GM19467 (cell line): ENCODE results near the gene MBNL2.
"Not testable (repeated sequence)": the region's sequence is repeated elsewhere in the genome, so short reads cannot be mapped to it uniquely, and the experiment has no call there.

Experiments
- ATAC-seq: cut with Tn5 transposase; IDR thresholded peaks from one replicate; pipeline ENCODE4 v1.9.1; 2021; ENCODE audit warnings: mild to moderate bottlenecking, moderate library complexity; ENCODE audit not compliant: unreplicated experiment

MBNL2 gene

DNA sequence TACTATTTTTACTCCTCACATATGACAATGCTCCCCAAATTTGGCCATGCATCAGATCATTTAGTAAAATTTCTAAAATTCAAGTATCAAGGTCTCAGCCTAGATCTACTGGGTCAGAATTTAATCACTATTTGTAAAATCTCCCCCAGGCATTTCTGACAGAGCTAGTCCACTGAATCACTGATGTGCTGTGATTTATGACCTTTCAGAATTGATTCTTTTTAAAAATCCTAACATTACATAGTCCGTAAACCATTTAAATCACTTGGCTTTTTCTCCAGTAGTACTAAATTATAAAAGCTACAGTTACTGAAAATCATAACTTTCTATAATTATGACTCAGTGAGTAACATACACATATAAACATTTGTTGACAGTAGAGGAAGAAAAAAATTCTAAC lies 119.0 kb downstream of the MBNL2 start:
- ATAC-seq: no peak

DNA sequence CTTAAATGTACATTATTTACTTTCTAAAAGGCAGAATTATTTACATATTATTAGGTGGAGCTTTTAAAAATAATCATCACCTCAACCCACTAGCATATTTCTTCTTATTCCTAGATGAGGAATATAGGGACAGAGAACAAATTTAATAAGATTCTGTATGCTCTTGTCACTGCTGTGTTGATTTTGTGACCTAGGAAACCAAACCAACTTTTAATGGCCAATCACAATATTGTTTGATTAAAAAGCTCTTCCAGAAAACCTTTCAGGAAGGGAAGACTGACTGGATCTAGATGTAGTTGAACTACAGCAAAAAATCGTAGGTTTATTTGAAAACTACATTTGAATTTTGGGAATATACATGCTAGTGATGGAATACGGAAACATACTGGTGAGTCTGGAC lies 120.0 kb downstream of the MBNL2 start:
- ATAC-seq: no peak

DNA sequence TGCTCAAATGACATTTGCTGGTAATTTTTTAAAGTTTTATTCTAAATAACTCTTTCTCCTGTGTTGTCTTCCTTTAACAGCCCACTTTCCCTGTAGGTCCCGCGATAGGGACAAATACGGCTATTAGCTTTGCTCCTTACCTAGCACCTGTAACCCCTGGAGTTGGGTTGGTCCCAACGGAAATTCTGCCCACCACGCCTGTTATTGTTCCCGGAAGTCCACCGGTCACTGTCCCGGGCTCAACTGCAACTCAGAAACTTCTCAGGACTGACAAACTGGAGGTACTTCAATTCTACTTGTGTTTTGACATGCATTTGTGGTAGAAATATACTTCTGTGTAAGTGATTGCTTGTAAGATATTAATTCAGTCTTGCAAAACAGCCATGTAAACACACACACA lies 120.8 kb downstream of the MBNL2 start:
- ATAC-seq: no peak

- peak; percentile 70 for ATAC-seq
Observed at GRCh38 chr13:97344265-97345175, 122.4 kb downstream of the MBNL2 start.

- no peak for ATAC-seq
Observed at GRCh38 chr13:97346097-97346496, 124.0 kb downstream of the MBNL2 start.

DNA sequence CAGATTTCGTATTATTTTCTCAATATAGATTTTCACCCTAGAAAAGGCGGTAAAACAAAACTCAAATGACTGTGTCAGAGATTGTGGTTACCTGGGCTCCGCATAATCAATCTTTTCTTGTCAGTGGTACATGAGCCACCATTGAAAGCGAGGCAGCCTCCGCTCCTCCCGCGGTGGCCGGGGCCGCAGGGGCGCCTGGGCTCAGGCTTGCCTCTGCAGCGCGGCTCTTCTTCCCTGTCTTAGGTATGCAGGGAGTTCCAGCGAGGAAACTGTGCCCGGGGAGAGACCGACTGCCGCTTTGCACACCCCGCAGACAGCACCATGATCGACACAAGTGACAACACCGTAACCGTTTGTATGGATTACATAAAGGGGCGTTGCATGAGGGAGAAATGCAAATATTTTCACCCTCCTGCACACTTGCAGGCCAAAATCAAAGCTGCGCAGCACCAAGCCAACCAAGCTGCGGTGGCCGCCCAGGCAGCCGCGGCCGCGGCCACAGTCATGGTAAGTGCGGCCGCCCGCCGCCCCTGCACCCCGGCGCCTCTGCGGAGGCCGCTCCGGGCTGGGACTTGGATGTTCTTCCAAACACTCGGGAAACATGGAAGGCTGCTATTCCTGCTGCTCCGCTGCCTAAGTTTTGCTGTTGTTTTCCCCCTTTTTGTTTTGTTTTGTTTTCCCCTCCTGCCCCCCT lies 124.6 kb downstream of the MBNL2 start:
- ATAC-seq: no peak

- ATAC-seq: no peak
Observed at GRCh38 chr13:97347255-97347932, 125.3 kb downstream of the MBNL2 start.

- ATAC-seq: no peak
Observed at GRCh38 chr13:97348569-97349100, 126.5 kb downstream of the MBNL2 start.

DNA sequence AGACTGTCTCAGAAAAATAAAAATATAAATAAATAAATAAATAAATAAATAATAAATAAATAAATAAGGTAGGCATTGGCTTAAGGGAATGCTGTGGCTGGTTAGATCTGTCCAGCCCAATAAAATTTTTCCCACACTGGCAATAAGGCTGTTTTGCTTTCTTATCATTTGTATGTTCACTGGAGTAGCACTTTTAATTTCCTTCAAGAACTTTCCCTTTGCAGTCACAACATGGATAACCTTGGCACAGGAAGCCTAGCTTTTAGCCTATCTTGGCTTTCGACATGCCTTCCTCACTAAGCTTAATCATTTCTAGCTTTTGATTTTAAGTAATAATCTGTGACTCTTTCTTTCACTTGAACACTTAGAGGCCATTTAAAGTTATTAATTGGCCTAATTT lies 129.9 kb downstream of the MBNL2 start:
- ATAC-seq: not testable (repeated sequence)

- ATAC-seq: no peak
Observed at GRCh38 chr13:97352815-97353214, 130.7 kb downstream of the MBNL2 start.

DNA sequence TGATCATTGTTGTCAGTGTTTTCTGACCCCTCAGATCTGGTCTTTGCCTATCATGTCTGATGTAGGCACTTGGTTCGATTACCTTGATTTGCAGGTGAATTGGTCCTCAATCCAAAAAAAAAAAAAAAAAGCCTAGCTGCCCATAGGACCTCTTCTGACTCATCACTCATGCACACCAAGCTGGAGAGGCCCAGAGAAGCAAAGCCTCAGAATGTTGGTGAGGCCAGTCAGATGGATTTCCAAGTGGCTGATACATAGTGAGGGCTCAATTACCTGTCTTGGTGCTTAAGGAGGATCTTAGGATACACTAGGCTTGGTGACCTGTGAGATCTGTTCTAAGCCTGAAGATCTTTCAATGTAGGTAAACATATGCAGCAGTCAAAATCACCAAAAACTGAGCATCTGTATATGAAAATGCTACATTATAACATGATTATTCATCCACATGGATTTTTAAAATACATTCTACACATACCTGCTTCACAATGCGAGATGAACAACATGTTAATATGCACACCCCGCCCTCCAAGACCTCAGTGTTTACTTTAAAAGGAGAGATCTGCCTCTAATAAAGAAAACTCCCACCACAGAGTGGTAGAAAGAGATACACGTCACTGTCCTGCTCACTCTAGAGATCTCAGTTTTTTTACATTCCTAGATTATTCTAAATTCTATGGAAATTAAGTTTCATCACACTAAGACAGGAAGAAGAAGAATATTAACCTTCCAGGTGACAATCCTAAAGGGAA lies 132.0 kb downstream of the MBNL2 start:
- no peak for ATAC-seq

DNA sequence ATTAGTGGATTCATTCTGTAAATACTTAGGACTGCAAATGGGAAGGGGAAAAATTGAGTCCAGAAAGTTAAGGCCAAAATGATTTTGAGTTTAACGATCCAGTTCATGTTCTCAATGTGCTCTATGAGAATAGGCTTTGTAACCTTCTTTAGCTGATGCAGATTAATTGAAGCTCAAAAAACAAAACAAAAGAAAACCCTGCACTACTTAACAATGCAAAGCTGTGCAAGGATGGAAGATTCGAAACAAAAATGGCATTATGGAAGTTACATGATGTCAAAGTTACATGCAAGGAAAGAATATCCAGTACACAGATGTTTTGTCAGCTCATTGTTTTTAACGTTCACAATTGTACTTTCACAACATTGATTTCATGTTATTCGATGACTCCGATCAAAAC lies 132.7 kb downstream of the MBNL2 start:
- ATAC-seq: no peak

DNA sequence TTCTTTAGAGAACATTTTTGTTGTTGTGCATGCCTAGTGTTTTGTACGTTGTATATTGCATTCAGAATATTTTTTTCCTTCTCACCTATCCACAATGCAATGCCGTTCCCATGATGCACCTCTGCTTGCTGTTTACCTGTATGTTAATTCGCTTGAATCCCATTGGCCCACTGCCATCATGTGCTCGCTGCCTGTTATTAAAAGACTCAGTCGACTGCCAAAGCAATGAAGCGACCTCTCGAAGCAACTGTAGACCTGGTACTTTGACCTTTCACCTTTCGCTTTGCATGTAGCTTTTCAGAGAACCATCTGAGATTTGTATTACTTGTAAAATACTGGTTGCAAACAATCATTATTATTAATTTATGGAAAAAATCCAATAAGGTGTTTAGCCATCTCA lies 134.5 kb downstream of the MBNL2 start:
- ATAC-seq: no peak

GRCh38 chr13:97359181-97360057 lies 137.3 kb downstream of the MBNL2 start:
- peak; percentile 97 for ATAC-seq

DNA sequence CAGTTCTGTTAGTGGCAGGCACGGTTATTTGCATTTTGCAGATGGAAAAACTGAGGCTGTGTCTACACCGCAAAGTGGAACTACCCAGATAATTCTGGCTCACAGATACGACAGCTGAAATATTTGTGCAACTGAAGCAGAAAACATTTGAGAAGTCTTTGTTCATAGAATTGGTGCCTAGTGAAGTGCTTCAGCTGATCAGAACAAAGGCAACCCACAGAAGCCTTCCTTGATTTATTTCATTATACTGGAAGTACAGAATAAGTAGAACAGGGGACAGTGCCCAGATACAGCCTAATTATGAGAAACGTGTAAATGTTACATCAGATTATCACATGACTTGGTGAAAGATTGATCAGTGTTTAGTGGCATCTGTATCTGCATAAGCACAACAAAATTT lies 138.5 kb downstream of the MBNL2 start:
- ATAC-seq: no peak

DNA sequence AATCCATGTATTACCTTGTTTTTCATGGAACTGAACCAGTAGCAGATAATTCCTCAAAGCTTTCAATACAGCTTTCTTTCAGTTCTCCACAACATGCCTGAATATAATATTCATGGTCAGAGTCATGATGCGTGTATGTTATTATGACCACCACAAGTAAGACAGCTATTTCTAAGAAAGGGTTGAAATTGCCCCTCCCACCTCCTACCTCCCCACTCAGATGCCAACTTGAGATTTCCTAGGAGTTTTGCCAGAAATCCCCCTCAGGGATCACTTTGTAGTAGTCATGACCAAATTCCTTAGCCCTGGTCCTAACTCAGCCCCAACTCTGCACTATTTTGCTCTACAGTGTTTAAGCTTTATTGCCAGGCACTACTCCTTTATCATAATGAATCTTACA lies 141.9 kb downstream of the MBNL2 start:
- ATAC-seq: no peak

- ATAC-seq: no peak
Observed at GRCh38 chr13:97364827-97365226, 142.7 kb downstream of the MBNL2 start.

- no peak for ATAC-seq
Observed at GRCh38 chr13:97366172-97366688, 144.1 kb downstream of the MBNL2 start.

DNA sequence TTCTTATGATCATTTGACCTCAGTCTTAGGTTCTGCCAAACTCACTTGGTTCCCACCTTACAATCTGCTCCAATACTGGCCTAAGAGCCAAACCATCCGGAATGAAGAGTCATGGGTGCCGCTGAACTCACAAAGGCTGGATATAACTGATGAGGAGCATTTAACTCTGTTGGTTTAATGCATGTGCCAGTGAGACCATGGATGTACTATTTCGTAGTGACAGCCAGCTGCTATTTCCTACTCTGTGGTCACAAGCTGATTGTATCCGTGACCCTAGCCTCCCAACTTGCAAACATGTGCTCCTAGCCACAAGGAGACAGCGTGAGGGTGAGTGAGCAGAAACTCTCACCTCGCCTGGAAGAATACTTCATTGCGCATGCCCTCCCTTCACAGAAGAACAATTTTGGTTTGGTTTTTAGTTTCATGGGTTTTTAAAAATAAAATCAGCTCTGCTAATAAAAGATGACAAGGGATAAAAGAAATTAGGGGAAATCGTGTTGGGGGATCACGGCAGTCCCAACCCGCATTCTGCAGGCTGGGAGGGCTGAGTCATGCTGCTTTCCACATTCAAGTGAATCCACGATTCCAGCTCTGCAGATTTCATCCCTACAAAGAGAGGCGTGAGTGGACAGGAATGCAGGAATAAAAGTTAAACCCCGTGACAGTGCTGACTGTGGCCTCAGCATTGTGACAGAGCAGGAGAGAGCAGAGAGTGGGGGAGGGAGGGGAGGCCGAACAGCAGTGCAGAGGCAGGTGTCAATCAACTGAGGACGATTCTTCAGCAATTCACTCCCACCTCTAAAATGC lies 145.1 kb downstream of the MBNL2 start:
- ATAC-seq: no peak
